Neuronal stem cell (in vitro differentiated cells): Measurements from ENCODE around the gene C1QTNF1.

ENCODE experiments used
- DNase-seq: peaks from one replicate; pipeline ENCODE4 v3.0.0-alpha.2; 2013; ENCODE audit warnings: low spot score
- H2AFZ ChIP-seq: one replicate; pipeline ENCODE4 v1.6.1; 2013; ENCODE audit warnings: mild to moderate bottlenecking, low read length, inconsistent platforms
- H2AK5ac ChIP-seq: 2 replicates; pipeline ENCODE4 v1.6.1; 2013; ENCODE audit warnings: low read depth, mild to moderate bottlenecking, inconsistent platforms, low read length, moderate library complexity, mixed read lengths
- H2BK120ac ChIP-seq: 2 replicates; pipeline ENCODE4 v1.6.1; 2013; ENCODE audit warnings: low read depth, mild to moderate bottlenecking, inconsistent platforms, low read length, moderate library complexity, mixed read lengths
- H2BK12ac ChIP-seq: one replicate; pipeline ENCODE4 v1.6.1; 2013; ENCODE audit warnings: low read length, inconsistent platforms
- H2BK15ac ChIP-seq: 2 replicates; pipeline ENCODE4 v1.6.1; 2013; ENCODE audit warnings: mild to moderate bottlenecking, low read length, inconsistent platforms, mixed read lengths
- H2BK5ac ChIP-seq: one replicate; pipeline ENCODE4 v1.6.1; 2013; ENCODE audit warnings: inconsistent platforms, mild to moderate bottlenecking, low read length, moderate library complexity
- H3K14ac ChIP-seq: one replicate; pipeline ENCODE4 v1.6.1; 2013; ENCODE audit warnings: low read length, inconsistent platforms
- H3K18ac ChIP-seq: 2 replicates; pipeline ENCODE4 v1.6.1; 2013; ENCODE audit warnings: low read length, inconsistent platforms
- H3K23ac ChIP-seq: 2 replicates; pipeline ENCODE4 v1.6.1; 2013; ENCODE audit warnings: low read depth, mild to moderate bottlenecking, mixed read lengths, low read length, inconsistent platforms; ENCODE audit not compliant: poor library complexity
- H3K27ac ChIP-seq: replicated peaks from 3 replicates; pipeline ENCODE4 v1.5.1; 2013; ENCODE audit warnings: low read length, inconsistent platforms
- H3K27me3 ChIP-seq, 3 experiments: 2 replicates each; pipeline ENCODE4 v1.6.1; 2013; ENCODE audit warnings: low read length in 3 of 3, mild to moderate bottlenecking in 2 of 3, inconsistent platforms in 1 of 3, low read depth in 1 of 3, mixed read lengths in 1 of 3, moderate library complexity in 1 of 3; ENCODE audit not compliant: control insufficient read depth in 3 of 3, insufficient read depth in 3 of 3
- H3K36me3 ChIP-seq, 2 donors: replicated peaks in 1 of 2; 2 replicates each; pipeline ENCODE4 v1.6.1; 2013; ENCODE audit warnings: low read length in 2 of 2; ENCODE audit not compliant: control insufficient read depth in 2 of 2, insufficient read depth in 2 of 2
- H3K4ac ChIP-seq: 2 replicates; pipeline ENCODE4 v1.6.1; 2013; ENCODE audit warnings: inconsistent platforms, mild to moderate bottlenecking, low read length, moderate library complexity
- H3K4me1 ChIP-seq, 2 donors: 1 replicate in 1 of 2; 2 replicates in 1 of 2; pipeline ENCODE4 v1.6.1; 2013; ENCODE audit warnings: low read length in 2 of 2, low read depth in 1 of 2; ENCODE audit not compliant: control insufficient read depth in 2 of 2, insufficient read depth in 1 of 2
- H3K4me2 ChIP-seq: one replicate; pipeline ENCODE4 v1.6.1; 2013; ENCODE audit warnings: mild to moderate bottlenecking, low read length, inconsistent platforms; ENCODE audit not compliant: insufficient read depth, poor library complexity, severe bottlenecking
- H3K4me3 ChIP-seq, 2 donors: 2 replicates each; pipeline ENCODE4 v1.5.1; 2013; ENCODE audit warnings: low read length in 2 of 2, mild to moderate bottlenecking in 2 of 2, inconsistent platforms in 1 of 2, moderate library complexity in 1 of 2
- H3K79me1 ChIP-seq: one replicate; pipeline ENCODE4 v1.6.1; 2013; ENCODE audit warnings: low read depth, mild to moderate bottlenecking, inconsistent platforms, low read length, moderate library complexity
- H3K9ac ChIP-seq: one replicate; pipeline ENCODE4 v1.6.1; 2013; ENCODE audit warnings: mild to moderate bottlenecking, low read depth, low read length, inconsistent platforms; ENCODE audit not compliant: poor library complexity
- H3K9me3 ChIP-seq, 2 donors: replicated peaks in 1 of 2; 2 replicates each; pipeline versions ENCODE3 to v1.6.1; 2013; ENCODE audit warnings: low read length in 2 of 2, mild to moderate bottlenecking in 2 of 2, inconsistent platforms in 1 of 2, low read depth in 1 of 2, mixed read lengths in 1 of 2, moderate library complexity in 1 of 2; ENCODE audit not compliant: control insufficient read depth in 2 of 2, insufficient read depth in 1 of 2
- H4K8ac ChIP-seq: one replicate; pipeline ENCODE4 v1.6.1; 2013; ENCODE audit warnings: low read depth, mild to moderate bottlenecking, inconsistent platforms, low read length, moderate library complexity
- H4K91ac ChIP-seq: one replicate; pipeline ENCODE4 v1.6.1; 2013; ENCODE audit warnings: low read length, low read depth, mild to moderate bottlenecking, inconsistent platforms; ENCODE audit not compliant: poor library complexity
- WGBS, 2 donors: extraction: QIAGEN DNeasy Blood & Tissue Kit; methylation state at CpG; one replicate each; pipeline ENCODE4 v1.1.7; 2013; ENCODE audit warnings: missing lambda C conversion rate in 2 of 2, mixed read lengths in 1 of 2; ENCODE audit not compliant: insufficient read length in 2 of 2, insufficient replicate concordance in 1 of 2; ENCODE audit errors: extremely low coverage in 2 of 2; 5-methylcytosine and 5-hydroxymethylcytosine counted together

Gene C1QTNF1

DNA sequence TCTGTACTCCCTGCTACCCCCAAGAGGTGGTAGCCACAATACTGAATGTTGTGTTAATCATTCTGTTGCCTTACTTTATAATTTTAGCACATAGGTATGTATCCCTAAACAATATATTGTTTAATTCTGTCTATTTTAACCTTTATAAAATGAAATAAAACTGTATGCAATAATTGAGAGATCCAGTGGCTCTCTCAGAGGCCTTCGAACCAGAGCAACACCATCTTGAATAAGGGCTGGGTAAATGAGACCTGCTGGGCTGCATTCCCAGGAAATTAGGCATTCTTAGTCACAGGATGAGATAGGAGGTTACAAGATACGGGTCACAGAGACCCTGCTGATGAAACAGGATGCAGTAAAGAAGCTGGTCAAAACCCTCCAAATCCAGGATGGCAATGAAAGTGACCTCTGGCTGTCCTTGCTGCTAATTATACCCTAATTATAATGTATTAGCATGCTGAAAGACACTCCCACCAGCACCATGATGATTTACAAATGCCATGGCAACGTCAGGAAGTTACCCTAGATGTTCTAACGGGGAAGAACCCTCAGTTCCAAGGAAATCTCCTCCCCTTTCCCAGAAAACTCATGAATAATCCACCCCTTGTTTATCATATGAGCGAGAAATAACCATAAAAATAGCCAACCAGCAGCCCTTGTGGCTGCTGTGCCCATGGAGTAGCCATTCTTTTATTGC lies 12.4 kb upstream of the C1QTNF1 start:
- Histone ChIP-seq H3K27ac (no peak overlapping the region), H3K79me1 (peaks cover 10% of the 10 kb centered on the region), H3K14ac (no peak overlapping the region), H3K27me3 (no peaks in the 10 kb centered on the region), H2AK5ac (no peak overlapping the region), H3K23ac (no peak overlapping the region), H3K9ac (no peak overlapping the region), H2BK15ac (no peak overlapping the region), H3K4me2 (no peak overlapping the region), H4K8ac (no peak overlapping the region), H3K4ac (no peak overlapping the region), H3K9me3 (peaks cover 5 to 22% of the 10 kb centered on the region in 2 donors), H2BK5ac (no peak overlapping the region), H4K91ac (no peak overlapping the region), H3K4me1 (peaks cover 8 to 10% of the 10 kb centered on the region in 2 donors), H2BK12ac (no peak overlapping the region), H2BK120ac (no peak overlapping the region), H3K36me3 (peaks cover 2 to 12% of the 10 kb centered on the region in 2 donors), H3K18ac (no peak overlapping the region), H2AFZ (peak overlapping the region; percentile 66), H3K4me3 (no peak overlapping the region)
- no peak for DNase-seq
- WGBS, 2 donors: no CpG with 5 or more reads among the region's 5 CpGs

DNA sequence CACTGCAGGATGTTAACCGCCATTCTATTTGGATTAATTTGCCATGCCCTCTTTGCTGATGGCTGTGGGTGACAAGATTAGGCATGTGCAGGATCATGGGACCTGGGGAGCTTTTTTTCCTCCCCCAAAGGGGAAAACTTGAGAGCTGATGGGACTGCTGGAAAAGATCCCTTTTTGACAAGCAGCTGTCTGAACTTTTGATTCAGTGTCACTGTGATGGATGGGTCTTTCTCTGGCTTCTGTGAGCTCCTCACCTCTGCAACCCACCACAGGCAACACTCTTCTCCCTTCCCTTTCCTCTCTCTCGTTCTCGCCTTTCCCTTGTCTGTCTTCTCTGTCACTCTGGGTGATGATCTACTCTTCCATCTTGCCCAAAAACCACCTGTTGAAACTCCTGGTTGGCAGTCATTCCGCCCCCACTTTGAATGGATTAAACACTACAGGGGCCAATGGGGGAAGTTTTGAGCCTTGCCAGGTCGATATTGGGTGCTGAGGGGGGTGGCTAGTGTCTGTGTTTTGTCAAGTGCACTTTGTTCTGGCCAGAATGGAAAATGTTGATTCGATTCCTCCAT lies 11.3 kb upstream of the C1QTNF1 start:
- H3K23ac ChIP-seq: no peak overlapping the region
- peak overlapping the region in 1 of 2 donors; percentile 40 for H3K4me3 ChIP-seq
- no peak overlapping the region for H3K27ac ChIP-seq
- no peak overlapping the region for H4K8ac ChIP-seq
- H2BK5ac ChIP-seq: no peak overlapping the region
- no peak overlapping the region for H3K18ac ChIP-seq
- no peak overlapping the region for H3K4ac ChIP-seq
- no peaks in the 10 kb centered on the region for H3K27me3 ChIP-seq
- H3K4me1 ChIP-seq: peaks cover 8 to 10% of the 10 kb centered on the region in 2 donors
- no peak overlapping the region for H2BK15ac ChIP-seq
- H3K14ac ChIP-seq: no peak overlapping the region
- H2AFZ ChIP-seq: no peak overlapping the region
- H2AK5ac ChIP-seq: no peak overlapping the region
- no peak overlapping the region for H4K91ac ChIP-seq
- no peak for DNase-seq
- H2BK12ac ChIP-seq: no peak overlapping the region
- WGBS, 2 donors: no CpG with 5 or more reads among the region's 6 CpGs
- H3K9ac ChIP-seq: no peak overlapping the region
- peaks cover 2 to 6% of the 10 kb centered on the region in 2 donors for H3K36me3 ChIP-seq
- peaks cover 8% of the 10 kb centered on the region for H3K79me1 ChIP-seq
- peaks cover 5 to 22% of the 10 kb centered on the region in 2 donors for H3K9me3 ChIP-seq
- H3K4me2 ChIP-seq: no peak overlapping the region
- no peak overlapping the region for H2BK120ac ChIP-seq

DNA sequence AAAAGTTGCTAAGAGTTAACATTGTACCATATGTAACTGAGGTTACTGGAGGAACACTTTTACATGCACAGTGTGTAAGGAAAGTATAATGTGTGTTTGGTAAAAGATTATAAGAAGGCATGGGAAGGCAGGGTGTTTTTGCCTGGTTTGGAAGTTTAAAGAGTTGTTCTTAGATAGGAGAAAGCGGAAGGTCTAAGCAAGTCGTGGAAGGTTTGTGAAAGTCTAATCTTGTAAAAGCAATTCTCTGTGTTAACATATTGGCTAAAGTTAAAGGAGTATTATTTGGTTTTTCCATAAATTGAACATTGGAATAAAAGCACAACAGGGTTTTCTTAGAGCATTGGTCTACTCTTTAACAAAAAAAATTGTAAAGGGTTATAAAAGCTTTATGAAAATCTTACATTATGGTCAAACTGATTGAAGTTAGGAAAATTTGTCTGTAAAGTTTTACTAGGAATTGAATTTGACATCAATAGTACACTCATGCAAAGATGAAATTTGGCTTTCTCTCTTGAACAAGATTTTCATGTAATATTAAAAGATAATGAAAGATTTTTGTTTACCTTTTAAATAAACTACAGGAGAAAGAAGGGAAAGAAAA lies 9.7 kb upstream of the C1QTNF1 start:
- DNase-seq: no peak
- no peaks in the 10 kb centered on the region for H3K36me3 ChIP-seq

More for the DNA sequence above, 9.7 kb upstream of the C1QTNF1 start:
- H3K14ac ChIP-seq: no peak overlapping the region
- H2BK120ac ChIP-seq: no peak overlapping the region
- peaks cover 5 to 22% of the 10 kb centered on the region in 2 donors for H3K9me3 ChIP-seq
- no CpG with 5 or more reads among the region's 2 CpGs for WGBS, 2 donors
- peaks cover 3 to 4% of the 10 kb centered on the region in 2 donors for H3K4me1 ChIP-seq
- peaks cover 0 to 8% (median 0%) of the 10 kb centered on the region in 3 experiments for H3K27me3 ChIP-seq
- no peak overlapping the region for H3K27ac ChIP-seq
- no peak overlapping the region for H3K4me3 ChIP-seq
- H3K18ac ChIP-seq: no peak overlapping the region
- H2AK5ac ChIP-seq: no peak overlapping the region
- no peak overlapping the region for H3K9ac ChIP-seq
- H3K79me1 ChIP-seq: peaks cover 1% of the 10 kb centered on the region
- H2BK5ac ChIP-seq: no peak overlapping the region
- no peak overlapping the region for H4K8ac ChIP-seq
- no peak overlapping the region for H3K4me2 ChIP-seq
- no peak overlapping the region for H2BK15ac ChIP-seq
- no peak overlapping the region for H4K91ac ChIP-seq
- H3K23ac ChIP-seq: no peak overlapping the region
- no peak overlapping the region for H3K4ac ChIP-seq
- no peak overlapping the region for H2BK12ac ChIP-seq
- no peak overlapping the region for H2AFZ ChIP-seq
